Keratinocyte (primary cell): ENCODE results near the gene SNCAIP. TPM values are rescaled to one million over a fixed set of nuclear protein-coding genes. Genes with fewer than 3 reads are reported as not detected.

Source experiments
- DNase-seq: peaks from one replicate; pipeline ENCODE4 v3.0.0-alpha.2; 2011; ENCODE audit warnings: low read depth, missing footprints, low spot score
- FAIRE-seq: peaks from 2 replicates; lab custom pipeline; 2011; peaks lifted over from hg19 to GRCh38; lab: Jason Lieb, UNC
- H2AFZ ChIP-seq: 2 replicates; pipeline ENCODE4 v1.6.0; 2012; ENCODE audit warnings: low read length, control low read depth, inconsistent platforms; ENCODE audit not compliant: control insufficient read depth
- H3K27ac ChIP-seq: 2 replicates; pipeline ENCODE4 v1.5.1; 2011; ENCODE audit warnings: low read length; ENCODE audit not compliant: control insufficient read depth, insufficient read depth
- H3K27me3 ChIP-seq: 3 replicates; pipeline ENCODE4 v1.6.0; 2011; ENCODE audit warnings: low read length; ENCODE audit not compliant: control insufficient read depth, insufficient read depth; ENCODE audit errors: extremely low read depth
- H3K36me3 ChIP-seq, 2 experiments: 2 replicates in 1 of 2; 3 replicates in 1 of 2; pipeline ENCODE4 v1.5.1; 2011; ENCODE audit warnings: low read length in 2 of 2, mild to moderate bottlenecking in 1 of 2; ENCODE audit not compliant: control insufficient read depth in 2 of 2, insufficient read depth in 2 of 2; ENCODE audit errors: extremely low read depth in 1 of 2
- H3K4me1 ChIP-seq: 3 replicates; pipeline ENCODE4 v1.5.1; 2011; ENCODE audit warnings: low read length; ENCODE audit not compliant: control insufficient read depth, insufficient read depth; ENCODE audit errors: extremely low read depth
- H3K4me2 ChIP-seq: 3 replicates; pipeline ENCODE4 v1.6.0; 2011; ENCODE audit warnings: low read depth, low read length; ENCODE audit not compliant: control insufficient read depth, insufficient read depth; ENCODE audit errors: extremely low read depth
- H3K4me3 ChIP-seq, 3 experiments: fragments of 200-600 bp in 1 of 3; sonication (generic) in 1 of 3; 2 replicates in 2 of 3; 3 replicates in 1 of 3; pipeline ENCODE4 v1.5.1; 2011 to 2016; ENCODE audit warnings: low read length in 3 of 3, mild to moderate bottlenecking in 3 of 3, control low read depth in 2 of 3, inconsistent platforms in 1 of 3, low read depth in 1 of 3, mixed read lengths in 1 of 3, mixed run types in 1 of 3, moderate library complexity in 1 of 3; ENCODE audit not compliant: control insufficient read depth in 2 of 3, insufficient read depth in 2 of 3; ENCODE audit errors: extremely low read depth in 1 of 3
- H3K79me2 ChIP-seq: 2 replicates; pipeline ENCODE4 v1.6.0; 2012; ENCODE audit warnings: low read length; ENCODE audit not compliant: control insufficient read depth, insufficient read depth
- H3K9ac ChIP-seq: 3 replicates; pipeline ENCODE4 v1.6.0; 2011; ENCODE audit warnings: low read length; ENCODE audit not compliant: control insufficient read depth, insufficient read depth; ENCODE audit errors: extremely low read depth
- H3K9me1 ChIP-seq: 3 replicates; pipeline ENCODE4 v1.6.0; 2011; ENCODE audit warnings: low read length; ENCODE audit not compliant: control insufficient read depth, insufficient read depth; ENCODE audit errors: extremely low read depth
- H3K9me3 ChIP-seq: 2 replicates; pipeline ENCODE4 v1.5.1; 2012; ENCODE audit warnings: low read depth, low read length; ENCODE audit not compliant: control insufficient read depth
- H4K20me1 ChIP-seq: 3 replicates; pipeline ENCODE4 v1.6.0; 2011; ENCODE audit warnings: low read length; ENCODE audit not compliant: control insufficient read depth, insufficient read depth; ENCODE audit errors: extremely low read depth
- CTCF ChIP-seq, 3 experiments: IDR thresholded peaks in 1 of 3; conservative IDR thresholded peaks in 1 of 3; optimal IDR thresholded peaks in 1 of 3; 2 replicates in 2 of 3; 3 replicates in 1 of 3; pipeline versions ENCODE3 to v1.5.1; 2011; ENCODE audit warnings: low read length in 3 of 3, mild to moderate bottlenecking in 3 of 3, moderate library complexity in 2 of 3, control low read depth in 1 of 3, inconsistent platforms in 1 of 3; ENCODE audit not compliant: insufficient read depth in 2 of 3; ENCODE audit errors: extremely low read depth in 1 of 3
- EZH2 ChIP-seq: IDR thresholded peaks from one replicate; pipeline ENCODE4 v1.6.1; 2012; ENCODE audit warnings: inconsistent platforms, mild to moderate bottlenecking, low read length, moderate library complexity
- dilution Hi-C: fragments of 300-500 bp; cut with MboI; formaldehyde crosslinking; loops from one replicate; pipeline ENCODE4 v1.7.0; 2020; ENCODE audit warnings: low sequenced_read_pairs; ENCODE audit not compliant: extremely low pct_ligation_motif_present
- polyA plus RNA-seq, 5 experiments: library from polyadenylated mRNA; depleted of rRNA in 3 of 5; stranded (reverse) in 3 of 5; stranded (forward) in 1 of 5; unstranded in 1 of 5; fragments of >200 nt; gene quantifications; 1 replicate in 1 of 5; 2 replicates in 3 of 5; 3 replicates in 1 of 5; pipeline versions ENCODE4 v1.2.1 to v1.2.3, GENCODE V29; 2011 to 2012; ENCODE audit warnings: missing spikeins in 2 of 5, low read depth in 1 of 5, low replicate concordance in 1 of 5

The SNCAIP gene
- polyA plus RNA-seq, 1 donor (not counting 4 experiments of a cell fraction or from before 2014, with no cell fraction given): not detected

GRCh38 chr5:122400938-122401337 lies 88.9 kb downstream of the SNCAIP start:
- Histone ChIP-seq H4K20me1 (no peaks in the 10 kb centered on the region), H3K4me2 (no peak overlapping the region), H2AFZ (no peak overlapping the region), H3K36me3 (no peaks in the 10 kb centered on the region), H3K79me2 (no peaks in the 10 kb centered on the region), H3K4me3 (no peak overlapping the region), H3K9me1 (no peaks in the 10 kb centered on the region), H3K9me3 (no peaks in the 10 kb centered on the region), H3K27me3 (no peaks in the 10 kb centered on the region), H3K27ac (no peak overlapping the region), H3K4me1 (peaks cover 6% of the 10 kb centered on the region), H3K9ac (no peak overlapping the region)
- dilution Hi-C loops: no loop called here
- TF ChIP-seq EZH2 (no peak), CTCF (optimal IDR thresholded peaks at IDR 0.05 in 1 of 3, IDR thresholded peaks at IDR 0.05 in 1 of 3, conservative IDR thresholded peaks at IDR 0.05 in 1 of 3; ENCODE audit: extremely low read depth in 1 of 3, insufficient read depth in 2 of 3, low read length in 3 of 3) (no peak)
- DNase-seq (no peak), FAIRE-seq (no peak)

GRCh38 chr5:122401976-122402725 lies 90.1 kb downstream of the SNCAIP start:
- FAIRE-seq (no peak), DNase-seq (no peak)
- dilution Hi-C loops: no loop called here
- H3K4me3 ChIP-seq: no peak overlapping the region
- H3K4me2 ChIP-seq: no peak overlapping the region
- H3K27me3 ChIP-seq: no peaks in the 10 kb centered on the region
- TF ChIP-seq EZH2 (no peak), CTCF (optimal IDR thresholded peaks at IDR 0.05 in 1 of 3, IDR thresholded peaks at IDR 0.05 in 1 of 3, conservative IDR thresholded peaks at IDR 0.05 in 1 of 3; ENCODE audit: extremely low read depth in 1 of 3, insufficient read depth in 2 of 3, low read length in 3 of 3) (no peak)
- H3K36me3 ChIP-seq: no peaks in the 10 kb centered on the region
- H3K9ac ChIP-seq: no peak overlapping the region
- H4K20me1 ChIP-seq: no peaks in the 10 kb centered on the region
- peaks cover 6% of the 10 kb centered on the region for H3K4me1 ChIP-seq
- H3K79me2 ChIP-seq: no peaks in the 10 kb centered on the region
- no peaks in the 10 kb centered on the region for H3K9me1 ChIP-seq
- H3K9me3 ChIP-seq: no peaks in the 10 kb centered on the region
- H2AFZ ChIP-seq: no peak overlapping the region
- no peak overlapping the region for H3K27ac ChIP-seq
